GM12892 (cell line): ENCODE measurements around the gene ASIC2.

Experiments
- POLR2A ChIP-seq: IDR thresholded peaks from 2 replicates; pipeline ENCODE4 v1.6.1; 2011; ENCODE audit warnings: low read depth, low read length, control low read depth
- POLR2AphosphoS5 ChIP-seq: IDR thresholded peaks from 2 replicates; pipeline ENCODE4 v1.6.1; 2011; ENCODE audit warnings: low read depth, low read length, control low read depth
- TAF1 ChIP-seq: IDR thresholded peaks from 2 replicates; pipeline ENCODE4 v1.6.1; 2011; ENCODE audit warnings: low read depth, mild to moderate bottlenecking, control low read depth, low read length, borderline replicate concordance

DNA sequence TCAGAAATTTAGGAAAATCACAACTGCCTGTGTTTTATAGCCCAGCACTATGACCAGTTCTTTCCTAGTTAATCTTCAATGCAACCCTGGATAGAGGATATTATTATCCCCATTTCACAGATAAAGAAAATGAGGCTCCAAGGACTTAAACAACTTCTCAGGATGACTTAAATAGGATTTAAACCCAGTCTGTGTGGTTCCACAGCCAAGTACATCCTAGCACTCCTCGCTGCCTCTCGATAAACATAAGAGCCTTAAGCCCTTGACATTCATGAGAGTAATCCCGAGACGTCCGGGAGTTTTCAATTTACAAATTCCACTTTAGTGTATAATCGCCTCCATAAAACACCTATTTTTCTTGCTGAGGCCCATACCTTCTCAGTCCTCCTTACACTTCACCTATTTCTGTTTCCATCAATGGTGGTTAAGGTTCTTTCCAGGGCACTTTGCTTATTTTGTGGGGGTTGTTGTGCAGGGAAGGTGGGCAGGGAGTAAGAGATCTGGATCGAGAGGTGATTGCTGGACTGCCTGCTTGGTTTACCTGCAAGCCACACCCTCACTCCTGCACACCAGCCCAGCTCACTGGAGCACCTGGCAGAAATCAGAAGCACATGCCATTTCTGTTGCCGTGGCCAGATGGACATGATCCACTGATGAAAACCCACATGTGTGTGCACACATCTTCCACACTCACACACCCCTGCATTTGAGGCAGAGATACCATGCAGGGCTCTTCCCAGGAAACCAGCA is 50.5 kb downstream of the ASIC2 start:
- TF ChIP-seq POLR2AphosphoS5 (no peak), POLR2A (no peak), TAF1 (no peak)
